Measurements from ENCODE around the gene PTPRN2.

Gene PTPRN2

GRCh38 chr7:157623556-157623955 lies 964.1 kb downstream of the PTPRN2 start:
- no peak overlapping the region for H3K4me3 ChIP-seq (ENCODE audit: low read depth, low read length)
- DNase-seq (ENCODE audit: low read depth): no peak
- TF ChIP-seq, protein P1, sequence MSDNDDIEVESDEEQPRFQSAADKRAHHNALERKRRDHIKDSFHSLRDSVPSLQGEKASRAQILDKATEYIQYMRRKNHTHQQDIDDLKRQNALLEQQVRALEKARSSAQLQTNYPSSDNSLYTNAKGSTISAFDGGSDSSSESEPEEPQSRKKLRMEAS (IDR thresholded peaks at IDR 0.05; ENCODE audit: low read depth, low read length): no peak
- TF ChIP-seq POLR2A (IDR thresholded peaks at IDR 0.05; ENCODE audit: extremely low read depth, insufficient read length) (no peak), MYC (IDR thresholded peaks at IDR 0.05; ENCODE audit: low read depth, low read length) (no peak), CTCF (IDR thresholded peaks at IDR 0.05; ENCODE audit: low read depth, low read length) (no peak)

- H3K4me3 ChIP-seq (ENCODE audit: low read depth, low read length): no peak overlapping the region
- TF ChIP-seq MYC (IDR thresholded peaks at IDR 0.05; ENCODE audit: low read depth, low read length): peak; percentile 73; the same call in 1 of the 2 replicates
- TF ChIP-seq CTCF (IDR thresholded peaks at IDR 0.05; ENCODE audit: low read depth, low read length): no peak
- TF ChIP-seq, protein P1 (IDR thresholded peaks at IDR 0.05; ENCODE audit: low read depth, low read length): peak; percentile 67
- DNase-seq (ENCODE audit: low read depth): peak; percentile 65
These were observed 965.0 kb downstream of the PTPRN2 start for GRCh38 chr7:157622408-157623205.

GRCh38 chr7:157622000-157622399 lies 965.6 kb downstream of the PTPRN2 start:
- no peak for DNase-seq (ENCODE audit: low read depth)
- no peak overlapping the region for H3K4me3 ChIP-seq (ENCODE audit: low read depth, low read length)
- TF ChIP-seq, protein P1 (IDR thresholded peaks at IDR 0.05; ENCODE audit: low read depth, low read length): no peak
- TF ChIP-seq POLR2A (IDR thresholded peaks at IDR 0.05; ENCODE audit: extremely low read depth, insufficient read length) (no peak), CTCF (IDR thresholded peaks at IDR 0.05; ENCODE audit: low read depth, low read length) (no peak)

DNA sequence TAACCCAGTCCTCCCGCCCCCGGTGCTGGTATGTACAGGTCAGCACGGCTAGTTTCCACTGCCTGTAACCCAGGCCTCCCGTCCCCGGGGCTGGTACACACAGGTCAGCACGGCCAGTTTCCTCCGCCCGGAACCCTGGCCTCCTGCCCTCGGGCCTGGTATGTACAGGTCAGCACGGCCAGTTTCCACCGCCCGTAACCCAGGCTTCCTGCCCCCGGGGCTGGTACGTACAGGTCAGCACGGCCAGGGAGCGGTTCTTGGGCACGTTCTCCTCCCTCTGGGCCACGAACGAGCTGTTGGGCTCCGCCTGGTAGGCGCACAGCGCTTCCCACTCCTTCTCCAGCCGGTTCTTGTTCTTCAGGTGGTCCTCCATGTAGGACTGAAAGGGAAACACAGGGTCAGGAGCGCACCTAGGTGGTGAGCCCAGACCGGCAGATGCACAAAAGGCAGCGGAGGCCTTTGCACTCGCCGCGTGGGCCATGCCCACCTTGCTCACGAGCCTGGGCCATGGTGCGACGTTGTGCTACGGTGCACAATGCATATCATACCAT lies 966.4 kb downstream of the PTPRN2 start:
- H3K4me3 ChIP-seq (ENCODE audit: low read depth, low read length): no peak overlapping the region
- no peak for DNase-seq (ENCODE audit: low read depth)
- TF ChIP-seq CTCF (IDR thresholded peaks at IDR 0.05; ENCODE audit: low read depth, low read length) (no peak), POLR2A (IDR thresholded peaks at IDR 0.05; ENCODE audit: extremely low read depth, insufficient read length) (no peak), MYC (IDR thresholded peaks at IDR 0.05; ENCODE audit: low read depth, low read length) (no peak)

- no peak for DNase-seq (ENCODE audit: low read depth)
- no peak for TF ChIP-seq MYC (IDR thresholded peaks at IDR 0.05; ENCODE audit: low read depth, low read length)
- TF ChIP-seq, protein P1 (IDR thresholded peaks at IDR 0.05; ENCODE audit: low read depth, low read length): no peak
- TF ChIP-seq POLR2A (IDR thresholded peaks at IDR 0.05; ENCODE audit: extremely low read depth, insufficient read length): no peak
- TF ChIP-seq CTCF (IDR thresholded peaks at IDR 0.05; ENCODE audit: low read depth, low read length): no peak
These were observed 967.0 kb downstream of the PTPRN2 start for GRCh38 chr7:157620616-157621015.

More at GRCh38 chr7:157620616-157621015, 967.0 kb downstream of the PTPRN2 start:
- no peak overlapping the region for H3K4me3 ChIP-seq (ENCODE audit: low read depth, low read length)
